ENCODE results near the gene SLC25A39. TPM values are rescaled to one million over a fixed set of nuclear protein-coding genes. Genes with fewer than 3 reads are reported as not detected.

SLC25A39 gene
- total RNA-seq, 1 donor from 2014 or later: 129 TPM

GRCh38 chr17:44314031-44314430, 10.6 kb downstream of the SLC25A39 start:
- intact Hi-C loops (cut with micrococcal nuclease): no loop called here
- DNase-seq (no peak), ATAC-seq (ENCODE audit: low read depth) (no peak)
- TF ChIP-seq CTCF (IDR thresholded peaks at IDR 0.05): no peak
- Mint-ChIP-seq H3K36me3 (ENCODE audit: low read depth) (no peaks in the 10 kb centered on the region), H3K27me3 (peaks cover 46% of the 10 kb centered on the region), H3K9me3 (peaks cover 2% of the 10 kb centered on the region), H3K4me3 (peak overlapping the region; percentile 50), H3K27ac (no peak overlapping the region), H3K4me1 (peaks cover 26% of the 10 kb centered on the region)
- ChIA-PET POLR2A (interaction anchor here (0.6 kb wide), 1 partner anchor 78 kb away, joined by 5 read pairs; no protein-coding TSS in a partner anchor), CTCF (interaction anchor here (0.8 to 1.4 kb wide), 2 partner anchors 17 to 31 kb away, joined by 3 read pairs; partner anchors contain the start of gene GRN)

GRCh38 chr17:44312396-44313104, 12.1 kb downstream of the SLC25A39 start:
- Mint-ChIP-seq H3K36me3 (ENCODE audit: low read depth) (no peaks in the 10 kb centered on the region), H3K4me3 (no peak overlapping the region), H3K9me3 (peaks cover 2% of the 10 kb centered on the region), H3K27ac (peak overlapping the region; percentile 27), H3K27me3 (peaks cover 46% of the 10 kb centered on the region), H3K4me1 (peaks cover 31% of the 10 kb centered on the region)
- intact Hi-C loops (cut with micrococcal nuclease): no loop called here
- CTCF ChIA-PET: no interaction called here
- DNase-seq: no peak
- no peak for TF ChIP-seq CTCF (IDR thresholded peaks at IDR 0.05)
- POLR2A ChIA-PET: no interaction called here
- ATAC-seq (ENCODE audit: low read depth): no peak

GRCh38 chr17:44311562-44312181, 13.0 kb downstream of the SLC25A39 start:
- intact Hi-C loops (cut with micrococcal nuclease): no loop called here
- ATAC-seq (ENCODE audit: low read depth) (no peak), DNase-seq (no peak)
- no peaks in the 10 kb centered on the region for H3K36me3 Mint-ChIP-seq (ENCODE audit: low read depth)
- TF ChIP-seq CTCF (IDR thresholded peaks at IDR 0.05): no peak
- H3K9me3 Mint-ChIP-seq: no peaks in the 10 kb centered on the region
- no peak overlapping the region for H3K27ac Mint-ChIP-seq
- no peak overlapping the region for H3K4me3 Mint-ChIP-seq
- ChIA-PET CTCF (no interaction called here), POLR2A (no interaction called here)
- peaks cover 49% of the 10 kb centered on the region for H3K27me3 Mint-ChIP-seq
- peaks cover 34% of the 10 kb centered on the region for H3K4me1 Mint-ChIP-seq

GRCh38 chr17:44310609-44311376, 13.8 kb downstream of the SLC25A39 start:
- no peak for TF ChIP-seq CTCF (IDR thresholded peaks at IDR 0.05)
- Mint-ChIP-seq H3K4me3 (no peak overlapping the region), H3K27ac (no peak overlapping the region), H3K4me1 (peaks cover 28% of the 10 kb centered on the region), H3K36me3 (ENCODE audit: low read depth) (no peaks in the 10 kb centered on the region), H3K9me3 (no peaks in the 10 kb centered on the region), H3K27me3 (peaks cover 48% of the 10 kb centered on the region)
- ChIA-PET POLR2A (no interaction called here), CTCF (interaction anchor here (1.7 kb wide), 1 partner anchor 101 kb away, joined by 8 read pairs; no protein-coding TSS in a partner anchor)
- ATAC-seq (ENCODE audit: low read depth) (no peak), DNase-seq (no peak)
- intact Hi-C loops (cut with micrococcal nuclease): no loop called here

- ATAC-seq (ENCODE audit: low read depth) (no peak), DNase-seq (no peak)
- peaks cover 45% of the 10 kb centered on the region for H3K27me3 Mint-ChIP-seq
- H3K9me3 Mint-ChIP-seq: no peaks in the 10 kb centered on the region
- ChIA-PET CTCF (interaction anchor here (1.7 kb wide), 1 partner anchor 100 kb away, joined by 8 read pairs; no protein-coding TSS in a partner anchor), POLR2A (interaction anchor here (1.0 kb wide), 1 partner anchor 100 kb away, joined by 3 read pairs; no protein-coding TSS in a partner anchor)
- no peak overlapping the region for H3K4me3 Mint-ChIP-seq
- peaks cover 24% of the 10 kb centered on the region for H3K4me1 Mint-ChIP-seq
- intact Hi-C loops (cut with micrococcal nuclease): no loop called here
- H3K36me3 Mint-ChIP-seq (ENCODE audit: low read depth): no peaks in the 10 kb centered on the region
- no peak overlapping the region for H3K27ac Mint-ChIP-seq
- no peak for TF ChIP-seq CTCF (IDR thresholded peaks at IDR 0.05)
These were observed 14.4 kb downstream of the SLC25A39 start for GRCh38 chr17:44310188-44310587.

All from activated B cell treated with CpG ODN at 0.5 μM for 24 hours (primary cell).